ENCODE data around the gene MAST4.

The MAST4 gene

DNA sequence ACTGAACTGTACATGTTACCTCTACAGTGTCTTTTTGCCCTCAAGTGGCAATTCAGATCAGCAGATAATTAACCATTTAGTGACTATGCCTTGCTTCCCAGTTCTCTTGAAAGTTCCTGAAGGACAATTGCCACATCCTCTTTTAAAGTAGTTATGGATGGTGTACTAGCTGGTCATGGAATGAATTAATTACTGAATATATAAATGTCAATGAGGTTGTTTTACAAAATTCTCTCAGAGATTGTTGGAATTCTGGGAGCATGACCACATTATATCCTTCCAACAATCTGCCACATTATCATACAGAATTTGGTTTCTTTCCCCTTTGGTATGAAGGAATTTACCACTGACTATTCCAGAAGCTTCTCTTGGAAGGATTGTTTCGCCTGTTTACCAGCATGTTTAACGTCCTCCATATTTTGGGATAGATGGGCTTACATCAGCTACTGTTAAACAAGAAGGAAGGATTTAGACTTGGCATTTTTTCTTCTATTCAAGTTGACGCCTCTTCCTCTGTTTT, 424.0 kb downstream of the MAST4 start:
- Histone ChIP-seq H3K4me1 (ENCODE audit: low read length) (no peaks in the 10 kb centered on the region), H3K27ac (ENCODE audit: low read length) (no peak overlapping the region), H3K4me2 (ENCODE audit: low read depth, low read length) (no peak overlapping the region), H3K9me3 (replicated peaks; ENCODE audit: insufficient read depth, low read length) (no peaks in the 10 kb centered on the region), H3K4me3 (ENCODE audit: low read length) (no peak overlapping the region), H3K9ac (ENCODE audit: low read length) (no peak overlapping the region), H3K9me2 (replicated peaks; ENCODE audit: insufficient read depth, low read length) (no peaks in the 10 kb centered on the region), H4K20me1 (ENCODE audit: insufficient read depth, low read length) (no peaks in the 10 kb centered on the region), H3F3A (ENCODE audit: insufficient read depth, low read length) (no peaks in the 10 kb centered on the region), H3K36me3 (replicated peaks; ENCODE audit: insufficient read depth, low read length) (no peaks in the 10 kb centered on the region), H2AFZ (ENCODE audit: low read length) (no peak overlapping the region), H3K27me3 (replicated peaks; ENCODE audit: insufficient read depth, low read length) (no peaks in the 10 kb centered on the region), H3K79me2 (ENCODE audit: low read length) (no peaks in the 10 kb centered on the region)
- TF ChIP-seq, protein P1, sequence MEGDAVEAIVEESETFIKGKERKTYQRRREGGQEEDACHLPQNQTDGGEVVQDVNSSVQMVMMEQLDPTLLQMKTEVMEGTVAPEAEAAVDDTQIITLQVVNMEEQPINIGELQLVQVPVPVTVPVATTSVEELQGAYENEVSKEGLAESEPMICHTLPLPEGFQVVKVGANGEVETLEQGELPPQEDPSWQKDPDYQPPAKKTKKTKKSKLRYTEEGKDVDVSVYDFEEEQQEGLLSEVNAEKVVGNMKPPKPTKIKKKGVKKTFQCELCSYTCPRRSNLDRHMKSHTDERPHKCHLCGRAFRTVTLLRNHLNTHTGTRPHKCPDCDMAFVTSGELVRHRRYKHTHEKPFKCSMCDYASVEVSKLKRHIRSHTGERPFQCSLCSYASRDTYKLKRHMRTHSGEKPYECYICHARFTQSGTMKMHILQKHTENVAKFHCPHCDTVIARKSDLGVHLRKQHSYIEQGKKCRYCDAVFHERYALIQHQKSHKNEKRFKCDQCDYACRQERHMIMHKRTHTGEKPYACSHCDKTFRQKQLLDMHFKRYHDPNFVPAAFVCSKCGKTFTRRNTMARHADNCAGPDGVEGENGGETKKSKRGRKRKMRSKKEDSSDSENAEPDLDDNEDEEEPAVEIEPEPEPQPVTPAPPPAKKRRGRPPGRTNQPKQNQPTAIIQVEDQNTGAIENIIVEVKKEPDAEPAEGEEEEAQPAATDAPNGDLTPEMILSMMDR (IDR thresholded peaks at IDR 0.05; ENCODE audit: low read length) = no peak
- TF ChIP-seq EZH2 (optimal IDR thresholded peaks at IDR 0.05; ENCODE audit: low read depth, low read length) = no peak
- no peak for TF ChIP-seq EZH2phosphoT487 (IDR thresholded peaks at IDR 0.05; ENCODE audit: low read length)
- DNase-seq = no peak

DNA sequence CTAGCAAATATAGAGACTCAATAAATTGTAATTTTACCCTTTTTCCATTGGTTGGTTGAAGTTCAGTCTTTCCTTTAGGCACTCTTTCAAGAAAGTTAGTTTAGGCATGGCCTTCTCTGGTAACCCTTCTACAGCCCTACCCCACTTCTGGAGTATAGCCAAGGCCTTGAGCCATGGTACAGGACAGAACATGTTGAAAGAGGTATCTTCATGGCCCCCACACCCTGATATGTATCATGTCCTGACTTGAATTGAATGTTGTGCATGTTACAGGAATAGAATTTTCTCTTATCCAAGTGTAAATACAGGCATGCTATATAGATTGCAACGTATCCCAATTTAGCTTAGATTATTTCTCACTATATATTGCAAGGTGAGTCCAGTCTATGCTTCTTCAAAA, 424.8 kb downstream of the MAST4 start:
- no peaks in the 10 kb centered on the region for H3K9me2 ChIP-seq (replicated peaks; ENCODE audit: insufficient read depth, low read length)
- no peak overlapping the region for H3K27ac ChIP-seq (ENCODE audit: low read length)
- no peak overlapping the region for H2AFZ ChIP-seq (ENCODE audit: low read length)
- no peaks in the 10 kb centered on the region for H3K9me3 ChIP-seq (replicated peaks; ENCODE audit: insufficient read depth, low read length)
- no peaks in the 10 kb centered on the region for H4K20me1 ChIP-seq (ENCODE audit: insufficient read depth, low read length)
- no peak overlapping the region for H3K9ac ChIP-seq (ENCODE audit: low read length)
- H3K4me2 ChIP-seq (ENCODE audit: low read depth, low read length) = no peak overlapping the region
- no peak overlapping the region for H3K4me3 ChIP-seq (ENCODE audit: low read length)
- no peaks in the 10 kb centered on the region for H3K79me2 ChIP-seq (ENCODE audit: low read length)
- H3K27me3 ChIP-seq (replicated peaks; ENCODE audit: insufficient read depth, low read length) = no peaks in the 10 kb centered on the region
- TF ChIP-seq, protein P1 (IDR thresholded peaks at IDR 0.05; ENCODE audit: low read length) = no peak
- TF ChIP-seq EZH2 (optimal IDR thresholded peaks at IDR 0.05; ENCODE audit: low read depth, low read length) (no peak), EZH2phosphoT487 (IDR thresholded peaks at IDR 0.05; ENCODE audit: low read length) (no peak)
- no peaks in the 10 kb centered on the region for H3F3A ChIP-seq (ENCODE audit: insufficient read depth, low read length)
- no peaks in the 10 kb centered on the region for H3K36me3 ChIP-seq (replicated peaks; ENCODE audit: insufficient read depth, low read length)
- H3K4me1 ChIP-seq (ENCODE audit: low read length) = no peaks in the 10 kb centered on the region
- DNase-seq = no peak

DNA sequence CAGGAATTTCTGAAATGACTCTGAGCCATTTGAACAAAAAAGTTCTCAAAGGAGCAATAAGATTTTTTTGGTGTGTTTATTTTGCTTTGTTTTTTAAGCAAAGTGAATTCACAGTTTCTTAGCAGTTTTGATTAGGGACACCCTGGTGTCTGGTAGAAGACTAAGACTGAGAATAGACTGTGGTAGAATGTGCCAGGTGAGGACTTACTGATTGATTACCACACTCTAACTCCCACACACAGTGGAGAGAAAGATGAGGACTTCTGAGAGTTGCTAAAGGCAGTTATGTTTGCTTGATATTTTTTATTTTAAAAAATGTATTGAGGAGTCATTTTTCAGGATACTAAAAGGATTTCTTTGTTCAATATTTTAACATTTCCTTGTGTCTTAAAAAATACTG, 425.3 kb downstream of the MAST4 start:
- H2AFZ ChIP-seq (ENCODE audit: low read length) = no peak overlapping the region
- H3K36me3 ChIP-seq (replicated peaks; ENCODE audit: insufficient read depth, low read length) = no peaks in the 10 kb centered on the region
- H3K4me3 ChIP-seq (ENCODE audit: low read length) = no peak overlapping the region
- no peaks in the 10 kb centered on the region for H3F3A ChIP-seq (ENCODE audit: insufficient read depth, low read length)
- no peaks in the 10 kb centered on the region for H3K9me2 ChIP-seq (replicated peaks; ENCODE audit: insufficient read depth, low read length)
- H3K27me3 ChIP-seq (replicated peaks; ENCODE audit: insufficient read depth, low read length) = no peaks in the 10 kb centered on the region
- TF ChIP-seq EZH2 (optimal IDR thresholded peaks at IDR 0.05; ENCODE audit: low read depth, low read length) (no peak), EZH2phosphoT487 (IDR thresholded peaks at IDR 0.05; ENCODE audit: low read length) (no peak)
- TF ChIP-seq, protein P1 (IDR thresholded peaks at IDR 0.05; ENCODE audit: low read length) = no peak
- H3K4me1 ChIP-seq (ENCODE audit: low read length) = no peaks in the 10 kb centered on the region
- no peak overlapping the region for H3K27ac ChIP-seq (ENCODE audit: low read length)
- DNase-seq = no peak
- no peak overlapping the region for H3K9ac ChIP-seq (ENCODE audit: low read length)
- no peaks in the 10 kb centered on the region for H4K20me1 ChIP-seq (ENCODE audit: insufficient read depth, low read length)
- no peak overlapping the region for H3K4me2 ChIP-seq (ENCODE audit: low read depth, low read length)
- no peaks in the 10 kb centered on the region for H3K79me2 ChIP-seq (ENCODE audit: low read length)
- no peaks in the 10 kb centered on the region for H3K9me3 ChIP-seq (replicated peaks; ENCODE audit: insufficient read depth, low read length)

Data from MM.1S (cell line).